WTC11 (cell line): ENCODE results near the gene MOSPD3. TPM values are rescaled to one million over a fixed set of nuclear protein-coding genes. Genes with fewer than 3 reads are reported as not detected.

Experiments used
- ATAC-seq: fragments of 200-7000 bp; cut with Tn5 transposase; 2 replicates; pipeline ENCODE4 v1.10.0; 2021; ENCODE audit warnings: mild to moderate bottlenecking, moderate library complexity
- CTCF ChIA-PET: fragments of 300-600 bp; sonication (Branson Sonifier 250); formaldehyde crosslinking; loops from one replicate; lab custom pipeline; 2021; ENCODE audit warnings: antibody characterized with exemption; lab: Charles Lee
- POLR2A ChIA-PET: fragments of 350-600 bp; sonication (Branson Sonifier 250); formaldehyde crosslinking; loops from one replicate; lab custom pipeline; 2021; ENCODE audit warnings: antibody characterized with exemption; lab: Charles Lee
- DNase-seq: peaks from one replicate; pipeline ENCODE4 v3.0.0; 2021; ENCODE audit warnings: low spot score
- H3K27ac Mint-ChIP-seq: 2 replicates; pipeline ENCODE4 v1.8.0; 2021; ENCODE audit warnings: mixed read lengths
- H3K27me3 Mint-ChIP-seq: 2 replicates; pipeline ENCODE4 v1.8.0; 2021; ENCODE audit warnings: low read depth, mild to moderate bottlenecking, moderate library complexity, mixed read lengths
- H3K36me3 Mint-ChIP-seq: 2 replicates; pipeline ENCODE4 v1.8.0; 2021; ENCODE audit warnings: mixed read lengths
- H3K4me1 Mint-ChIP-seq: 2 replicates; pipeline ENCODE4 v1.8.0; 2022; ENCODE audit warnings: mixed read lengths
- H3K4me3 Mint-ChIP-seq: 2 replicates; pipeline ENCODE4 v1.8.0; 2021; ENCODE audit warnings: mild to moderate bottlenecking, moderate library complexity, mixed read lengths
- H3K9me3 Mint-ChIP-seq: 2 replicates; pipeline ENCODE4 v1.8.0; 2021; ENCODE audit warnings: mixed read lengths
- ATF1 ChIP-seq: sonication (generic); formaldehyde crosslinking; IDR thresholded peaks from 2 replicates; pipeline ENCODE4 v1.8.1; 2023; ENCODE audit warnings: mild to moderate bottlenecking, moderate library complexity, missing genetic modification reagents
- FOXK1 ChIP-seq: sonication (generic); formaldehyde crosslinking; IDR thresholded peaks from 2 replicates; pipeline ENCODE4 v1.8.0; 2022; ENCODE audit warnings: mild to moderate bottlenecking, moderate library complexity, missing genetic modification reagents
- GABPB1 ChIP-seq: sonication (generic); formaldehyde crosslinking; IDR thresholded peaks from 2 replicates; pipeline ENCODE4 v1.8.1; 2023; ENCODE audit warnings: mild to moderate bottlenecking, missing genetic modification reagents
- GRHL2 ChIP-seq: fragments of 250-450 bp; sonication (Bioruptor Pico); IDR thresholded peaks from 2 replicates; pipeline ENCODE4 v1.8.0; 2022; ENCODE audit warnings: mild to moderate bottlenecking, moderate library complexity; ENCODE audit not compliant: insufficient replicate concordance, severe bottlenecking
- IRF2 ChIP-seq: sonication (generic); formaldehyde crosslinking; IDR thresholded peaks from 2 replicates; pipeline ENCODE4 v1.8.0; 2022; ENCODE audit warnings: low read depth, missing genetic modification reagents, borderline replicate concordance
- JAZF1 ChIP-seq: fragments of 250-450 bp; sonication (Bioruptor Pico); IDR thresholded peaks from 2 replicates; pipeline ENCODE4 v1.9.0; 2021; ENCODE audit warnings: moderate library complexity, mild to moderate bottlenecking, inconsistent platforms
- NFYB ChIP-seq: sonication (generic); formaldehyde crosslinking; conservative IDR thresholded peaks from 2 replicates; pipeline ENCODE4 v1.8.0; 2022; ENCODE audit warnings: low read depth, missing genetic modification reagents
- NR1H2 ChIP-seq: sonication (generic); formaldehyde crosslinking; IDR thresholded peaks from 2 replicates; pipeline ENCODE4 v1.9.0; 2021; ENCODE audit warnings: mild to moderate bottlenecking, moderate library complexity, missing genetic modification reagents
- NR3C1 ChIP-seq: sonication (generic); formaldehyde crosslinking; conservative IDR thresholded peaks from 2 replicates; pipeline ENCODE4 v1.8.1; 2023; ENCODE audit warnings: low read depth, mild to moderate bottlenecking, missing genetic modification reagents
- SP1 ChIP-seq: sonication (generic); formaldehyde crosslinking; conservative IDR thresholded peaks from 2 replicates; pipeline ENCODE4 v1.8.1; 2022; ENCODE audit warnings: missing genetic modification reagents
- TEAD1 ChIP-seq: sonication (generic); formaldehyde crosslinking; IDR thresholded peaks from 2 replicates; pipeline ENCODE4 v1.8.0; 2022; ENCODE audit warnings: mild to moderate bottlenecking, missing genetic modification reagents
- ZNF121 ChIP-seq: sonication (generic); formaldehyde crosslinking; IDR thresholded peaks from 2 replicates; pipeline ENCODE4 v1.8.0; 2023; ENCODE audit warnings: missing genetic modification reagents
- ZNF416 ChIP-seq: fragments of 250-450 bp; sonication (Bioruptor Pico); IDR thresholded peaks from 2 replicates; pipeline ENCODE4 v1.9.0; 2021; ENCODE audit warnings: mild to moderate bottlenecking, inconsistent platforms
- ZNF671 ChIP-seq: fragments of 250-450 bp; sonication (Bioruptor Pico); IDR thresholded peaks from 2 replicates; pipeline ENCODE4 v1.8.0; 2021; ENCODE audit warnings: mild to moderate bottlenecking
- total RNA-seq: library from RNA; stranded (reverse); gene quantifications from 3 replicates; pipeline ENCODE4 v1.2.3, GENCODE V29; 2021
- TF ChIP-seq, protein P1 (sequence below): sonication (generic); formaldehyde crosslinking; IDR thresholded peaks from 2 replicates; pipeline ENCODE4 v1.8.1; 2022; ENCODE audit warnings: missing genetic modification reagents, borderline replicate concordance
- TF ChIP-seq, protein P2 (sequence below): fragments of 250-450 bp; sonication (Bioruptor Pico); IDR thresholded peaks from 2 replicates; pipeline ENCODE4 v1.8.0; 2021; ENCODE audit warnings: mild to moderate bottlenecking
- TF ChIP-seq, protein P3 (sequence below): sonication (generic); formaldehyde crosslinking; IDR thresholded peaks from 2 replicates; pipeline ENCODE4 v1.8.0; 2022; ENCODE audit warnings: missing genetic modification reagents
- TF ChIP-seq, protein P4 (sequence below): sonication (generic); formaldehyde crosslinking; IDR thresholded peaks from 2 replicates; pipeline ENCODE4 v1.8.1; 2023; ENCODE audit warnings: mild to moderate bottlenecking, moderate library complexity, missing genetic modification reagents
- TF ChIP-seq, protein P5 (sequence below): sonication (generic); formaldehyde crosslinking; IDR thresholded peaks from 2 replicates; pipeline ENCODE4 v1.8.0; 2023; ENCODE audit warnings: missing genetic modification reagents, mild to moderate bottlenecking, borderline replicate concordance
- TF ChIP-seq, protein P6 (sequence below): sonication (generic); formaldehyde crosslinking; IDR thresholded peaks from 2 replicates; pipeline ENCODE4 v1.8.1; 2022; ENCODE audit warnings: low read depth, missing genetic modification reagents, borderline replicate concordance

The MOSPD3 gene
- total RNA-seq, 1 experiment from 2014 or later, result 21.9 TPM

DNA sequence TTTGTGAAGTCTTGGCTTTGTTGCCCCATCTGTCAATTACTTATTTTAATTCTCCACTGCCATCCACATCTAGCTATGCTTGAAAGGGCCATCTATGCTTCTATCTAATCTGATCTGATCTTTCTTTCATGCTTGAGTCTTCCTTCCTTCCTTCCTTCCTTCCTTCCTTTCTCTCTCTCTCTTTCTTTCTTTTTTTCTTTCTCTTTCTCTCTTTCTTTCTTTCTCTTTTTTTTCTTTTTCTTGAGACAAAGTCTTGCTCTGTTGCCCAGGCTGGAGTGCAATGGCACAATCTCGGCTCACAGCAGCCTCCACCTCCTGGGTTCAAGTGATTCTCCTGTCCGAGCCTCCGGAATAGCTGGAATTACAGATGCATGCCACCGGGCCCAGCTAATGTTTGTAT, 17.7 kb downstream of the MOSPD3 start:
- Mint-ChIP-seq H3K27ac (no peak overlapping the region), H3K9me3 (no peaks in the 10 kb centered on the region), H3K27me3 (peaks cover 47% of the 10 kb centered on the region), H3K36me3 (no peaks in the 10 kb centered on the region), H3K4me1 (peaks cover 5% of the 10 kb centered on the region), H3K4me3 (no peak overlapping the region)
- ATAC-seq, result no peak
- ChIA-PET CTCF (interaction anchor here (0.6 to 2.8 kb wide), 18 partner anchors 10 to 175 kb away, joined by 3 to 33 read pairs (median 6); partner anchors contain the start of genes ACTL6B, AGFG2, GNB2 and MOSPD3), POLR2A (interaction anchor here (0.5 to 0.8 kb wide), 2 partner anchors 9 to 17 kb away, joined by 4 read pairs; partner anchors contain the start of gene MOSPD3)
- DNase-seq, result no peak
- no peak for TF ChIP-seq NFYB
- TF ChIP-seq ZNF671 (CRISPR knock-in tag), result no peak
- no peak for TF ChIP-seq TEAD1
- TF ChIP-seq, protein P1, sequence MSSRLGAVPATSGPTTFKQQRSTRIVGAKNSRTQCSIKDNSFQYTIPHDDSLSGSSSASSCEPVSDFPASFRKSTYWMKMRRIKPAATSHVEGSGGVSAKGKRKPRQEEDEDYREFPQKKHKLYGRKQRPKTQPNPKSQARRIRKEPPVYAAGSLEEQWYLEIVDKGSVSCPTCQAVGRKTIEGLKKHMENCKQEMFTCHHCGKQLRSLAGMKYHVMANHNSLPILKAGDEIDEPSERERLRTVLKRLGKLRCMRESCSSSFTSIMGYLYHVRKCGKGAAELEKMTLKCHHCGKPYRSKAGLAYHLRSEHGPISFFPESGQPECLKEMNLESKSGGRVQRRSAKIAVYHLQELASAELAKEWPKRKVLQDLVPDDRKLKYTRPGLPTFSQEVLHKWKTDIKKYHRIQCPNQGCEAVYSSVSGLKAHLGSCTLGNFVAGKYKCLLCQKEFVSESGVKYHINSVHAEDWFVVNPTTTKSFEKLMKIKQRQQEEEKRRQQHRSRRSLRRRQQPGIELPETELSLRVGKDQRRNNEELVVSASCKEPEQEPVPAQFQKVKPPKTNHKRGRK (CRISPR knock-in tag), result no peak
- TF ChIP-seq ATF1, result no peak
- TF ChIP-seq, protein P2, sequence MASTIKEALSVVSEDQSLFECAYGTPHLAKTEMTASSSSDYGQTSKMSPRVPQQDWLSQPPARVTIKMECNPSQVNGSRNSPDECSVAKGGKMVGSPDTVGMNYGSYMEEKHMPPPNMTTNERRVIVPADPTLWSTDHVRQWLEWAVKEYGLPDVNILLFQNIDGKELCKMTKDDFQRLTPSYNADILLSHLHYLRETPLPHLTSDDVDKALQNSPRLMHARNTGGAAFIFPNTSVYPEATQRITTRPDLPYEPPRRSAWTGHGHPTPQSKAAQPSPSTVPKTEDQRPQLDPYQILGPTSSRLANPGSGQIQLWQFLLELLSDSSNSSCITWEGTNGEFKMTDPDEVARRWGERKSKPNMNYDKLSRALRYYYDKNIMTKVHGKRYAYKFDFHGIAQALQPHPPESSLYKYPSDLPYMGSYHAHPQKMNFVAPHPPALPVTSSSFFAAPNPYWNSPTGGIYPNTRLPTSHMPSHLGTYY, result no peak
- TF ChIP-seq GABPB1 (CRISPR knock-in tag), result no peak
- TF ChIP-seq, protein P3, sequence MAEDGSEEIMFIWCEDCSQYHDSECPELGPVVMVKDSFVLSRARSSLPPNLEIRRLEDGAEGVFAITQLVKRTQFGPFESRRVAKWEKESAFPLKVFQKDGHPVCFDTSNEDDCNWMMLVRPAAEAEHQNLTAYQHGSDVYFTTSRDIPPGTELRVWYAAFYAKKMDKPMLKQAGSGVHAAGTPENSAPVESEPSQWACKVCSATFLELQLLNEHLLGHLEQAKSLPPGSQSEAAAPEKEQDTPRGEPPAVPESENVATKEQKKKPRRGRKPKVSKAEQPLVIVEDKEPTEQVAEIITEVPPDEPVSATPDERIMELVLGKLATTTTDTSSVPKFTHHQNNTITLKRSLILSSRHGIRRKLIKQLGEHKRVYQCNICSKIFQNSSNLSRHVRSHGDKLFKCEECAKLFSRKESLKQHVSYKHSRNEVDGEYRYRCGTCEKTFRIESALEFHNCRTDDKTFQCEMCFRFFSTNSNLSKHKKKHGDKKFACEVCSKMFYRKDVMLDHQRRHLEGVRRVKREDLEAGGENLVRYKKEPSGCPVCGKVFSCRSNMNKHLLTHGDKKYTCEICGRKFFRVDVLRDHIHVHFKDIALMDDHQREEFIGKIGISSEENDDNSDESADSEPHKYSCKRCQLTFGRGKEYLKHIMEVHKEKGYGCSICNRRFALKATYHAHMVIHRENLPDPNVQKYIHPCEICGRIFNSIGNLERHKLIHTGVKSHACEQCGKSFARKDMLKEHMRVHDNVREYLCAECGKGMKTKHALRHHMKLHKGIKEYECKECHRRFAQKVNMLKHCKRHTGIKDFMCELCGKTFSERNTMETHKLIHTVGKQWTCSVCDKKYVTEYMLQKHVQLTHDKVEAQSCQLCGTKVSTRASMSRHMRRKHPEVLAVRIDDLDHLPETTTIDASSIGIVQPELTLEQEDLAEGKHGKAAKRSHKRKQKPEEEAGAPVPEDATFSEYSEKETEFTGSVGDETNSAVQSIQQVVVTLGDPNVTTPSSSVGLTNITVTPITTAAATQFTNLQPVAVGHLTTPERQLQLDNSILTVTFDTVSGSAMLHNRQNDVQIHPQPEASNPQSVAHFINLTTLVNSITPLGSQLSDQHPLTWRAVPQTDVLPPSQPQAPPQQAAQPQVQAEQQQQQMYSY, result no peak
- TF ChIP-seq, protein P4, sequence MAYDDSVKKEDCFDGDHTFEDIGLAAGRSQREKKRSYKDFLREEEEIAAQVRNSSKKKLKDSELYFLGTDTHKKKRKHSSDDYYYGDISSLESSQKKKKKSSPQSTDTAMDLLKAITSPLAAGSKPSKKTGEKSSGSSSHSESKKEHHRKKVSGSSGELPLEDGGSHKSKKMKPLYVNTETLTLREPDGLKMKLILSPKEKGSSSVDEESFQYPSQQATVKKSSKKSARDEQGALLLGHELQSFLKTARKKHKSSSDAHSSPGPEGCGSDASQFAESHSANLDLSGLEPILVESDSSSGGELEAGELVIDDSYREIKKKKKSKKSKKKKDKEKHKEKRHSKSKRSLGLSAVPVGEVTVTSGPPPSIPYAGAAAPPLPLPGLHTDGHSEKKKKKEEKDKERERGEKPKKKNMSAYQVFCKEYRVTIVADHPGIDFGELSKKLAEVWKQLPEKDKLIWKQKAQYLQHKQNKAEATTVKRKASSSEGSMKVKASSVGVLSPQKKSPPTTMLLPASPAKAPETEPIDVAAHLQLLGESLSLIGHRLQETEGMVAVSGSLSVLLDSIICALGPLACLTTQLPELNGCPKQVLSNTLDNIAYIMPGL (CRISPR knock-in tag), result no peak
- no peak for TF ChIP-seq JAZF1
- no peak for TF ChIP-seq NR1H2 (CRISPR knock-in tag)
- no peak for TF ChIP-seq NR3C1 (CRISPR knock-in tag)
- TF ChIP-seq IRF2 (CRISPR knock-in tag), result no peak
- TF ChIP-seq ZNF121 (CRISPR knock-in tag), result no peak
- no peak for TF ChIP-seq ZNF416

DNA sequence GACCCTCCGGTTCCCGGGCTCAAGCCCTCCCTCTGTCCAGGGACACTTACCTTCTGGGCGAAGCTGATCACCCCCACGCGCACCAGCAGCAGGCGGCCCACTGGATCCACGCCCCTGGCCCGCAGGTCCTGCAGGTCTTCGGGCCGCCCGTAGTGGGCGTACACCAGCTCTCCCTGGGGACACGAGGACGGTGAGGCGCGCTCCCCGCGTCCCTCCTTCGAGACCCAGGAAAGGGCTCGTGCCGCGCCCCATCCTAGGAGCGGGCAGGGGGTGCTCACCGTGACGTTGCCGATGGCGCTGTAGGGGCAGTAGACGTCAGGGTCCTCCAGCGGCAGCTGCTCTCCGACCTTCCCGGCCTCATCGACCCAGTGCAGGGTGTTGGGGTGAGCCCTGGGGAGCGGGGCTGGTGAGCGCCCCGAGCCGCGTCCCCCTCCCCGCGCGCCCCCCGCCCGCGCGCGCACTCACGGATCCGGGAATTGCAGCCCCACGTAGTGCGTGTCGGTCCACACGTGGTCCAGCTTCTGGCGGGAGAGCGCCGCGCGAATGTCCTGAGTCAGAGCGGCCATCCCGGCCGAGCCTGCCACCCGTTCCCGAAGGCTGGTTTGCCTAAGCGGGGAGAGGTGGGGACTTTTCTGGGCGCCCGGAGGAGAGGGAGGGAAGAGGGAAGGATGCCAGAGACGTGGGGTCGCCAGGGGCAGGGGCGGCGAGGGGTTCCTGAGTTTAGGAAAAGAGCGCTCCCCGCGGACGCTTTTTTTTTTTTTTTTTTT, 20.8 kb downstream of the MOSPD3 start:
- Mint-ChIP-seq H3K36me3 (no peaks in the 10 kb centered on the region), H3K4me1 (peaks cover 3% of the 10 kb centered on the region), H3K4me3 (peak overlapping the region; percentile 76), H3K9me3 (no peaks in the 10 kb centered on the region), H3K27me3 (peaks cover 41% of the 10 kb centered on the region), H3K27ac (no peak overlapping the region)
- ChIA-PET CTCF (interaction anchor here (0.5 to 4.2 kb wide), 53 partner anchors 9 to 1629 kb away, joined by 3 to 67 read pairs (median 5); partner anchors contain the start of genes ACTL6B, AGFG2, FBXO24 and GNB2), POLR2A (interaction anchor here (0.7 to 1.6 kb wide), 7 partner anchors 21 to 354 kb away, joined by 3 to 12 read pairs (median 3); partner anchors contain the start of genes FBXO24, GNB2, LRCH4 and MOSPD3)
- DNase-seq (peak; percentile 67), ATAC-seq (peak; percentile 40)
- TF ChIP-seq, protein P5, sequence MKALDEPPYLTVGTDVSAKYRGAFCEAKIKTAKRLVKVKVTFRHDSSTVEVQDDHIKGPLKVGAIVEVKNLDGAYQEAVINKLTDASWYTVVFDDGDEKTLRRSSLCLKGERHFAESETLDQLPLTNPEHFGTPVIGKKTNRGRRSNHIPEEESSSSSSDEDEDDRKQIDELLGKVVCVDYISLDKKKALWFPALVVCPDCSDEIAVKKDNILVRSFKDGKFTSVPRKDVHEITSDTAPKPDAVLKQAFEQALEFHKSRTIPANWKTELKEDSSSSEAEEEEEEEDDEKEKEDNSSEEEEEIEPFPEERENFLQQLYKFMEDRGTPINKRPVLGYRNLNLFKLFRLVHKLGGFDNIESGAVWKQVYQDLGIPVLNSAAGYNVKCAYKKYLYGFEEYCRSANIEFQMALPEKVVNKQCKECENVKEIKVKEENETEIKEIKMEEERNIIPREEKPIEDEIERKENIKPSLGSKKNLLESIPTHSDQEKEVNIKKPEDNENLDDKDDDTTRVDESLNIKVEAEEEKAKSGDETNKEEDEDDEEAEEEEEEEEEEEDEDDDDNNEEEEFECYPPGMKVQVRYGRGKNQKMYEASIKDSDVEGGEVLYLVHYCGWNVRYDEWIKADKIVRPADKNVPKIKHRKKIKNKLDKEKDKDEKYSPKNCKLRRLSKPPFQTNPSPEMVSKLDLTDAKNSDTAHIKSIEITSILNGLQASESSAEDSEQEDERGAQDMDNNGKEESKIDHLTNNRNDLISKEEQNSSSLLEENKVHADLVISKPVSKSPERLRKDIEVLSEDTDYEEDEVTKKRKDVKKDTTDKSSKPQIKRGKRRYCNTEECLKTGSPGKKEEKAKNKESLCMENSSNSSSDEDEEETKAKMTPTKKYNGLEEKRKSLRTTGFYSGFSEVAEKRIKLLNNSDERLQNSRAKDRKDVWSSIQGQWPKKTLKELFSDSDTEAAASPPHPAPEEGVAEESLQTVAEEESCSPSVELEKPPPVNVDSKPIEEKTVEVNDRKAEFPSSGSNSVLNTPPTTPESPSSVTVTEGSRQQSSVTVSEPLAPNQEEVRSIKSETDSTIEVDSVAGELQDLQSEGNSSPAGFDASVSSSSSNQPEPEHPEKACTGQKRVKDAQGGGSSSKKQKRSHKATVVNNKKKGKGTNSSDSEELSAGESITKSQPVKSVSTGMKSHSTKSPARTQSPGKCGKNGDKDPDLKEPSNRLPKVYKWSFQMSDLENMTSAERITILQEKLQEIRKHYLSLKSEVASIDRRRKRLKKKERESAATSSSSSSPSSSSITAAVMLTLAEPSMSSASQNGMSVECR (CRISPR knock-in tag), result peak; percentile 81; the same call in 1 of the 2 replicates
- TF ChIP-seq FOXK1 (CRISPR knock-in tag), result peak; percentile 51; the same call in 1 of the 2 replicates
- TF ChIP-seq, protein P6, sequence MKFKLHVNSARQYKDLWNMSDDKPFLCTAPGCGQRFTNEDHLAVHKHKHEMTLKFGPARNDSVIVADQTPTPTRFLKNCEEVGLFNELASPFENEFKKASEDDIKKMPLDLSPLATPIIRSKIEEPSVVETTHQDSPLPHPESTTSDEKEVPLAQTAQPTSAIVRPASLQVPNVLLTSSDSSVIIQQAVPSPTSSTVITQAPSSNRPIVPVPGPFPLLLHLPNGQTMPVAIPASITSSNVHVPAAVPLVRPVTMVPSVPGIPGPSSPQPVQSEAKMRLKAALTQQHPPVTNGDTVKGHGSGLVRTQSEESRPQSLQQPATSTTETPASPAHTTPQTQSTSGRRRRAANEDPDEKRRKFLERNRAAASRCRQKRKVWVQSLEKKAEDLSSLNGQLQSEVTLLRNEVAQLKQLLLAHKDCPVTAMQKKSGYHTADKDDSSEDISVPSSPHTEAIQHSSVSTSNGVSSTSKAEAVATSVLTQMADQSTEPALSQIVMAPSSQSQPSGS (CRISPR knock-in tag), result no peak
- TF ChIP-seq GRHL2 (CRISPR knock-in tag), result no peak
- TF ChIP-seq NR1H2 (CRISPR knock-in tag), result no peak
- peak; percentile 53; the same call in 1 of the 2 replicates for TF ChIP-seq SP1
